Body of pancreas (tissue), 4 donors: ENCODE results near the gene DYSF. TPM values are rescaled to one million over a fixed set of nuclear protein-coding genes. Genes with fewer than 3 reads are reported as not detected.

Experiments used
- ATAC-seq: fragments of 150-250 bp; one replicate; pipeline ENCODE4 v1.9.1; 2016
- DNase-seq, 4 donors: peaks; one replicate each; pipeline ENCODE4 v3.0.0-alpha.2; 2019
- H3K27ac ChIP-seq, 4 donors: fragments of 200-600 bp; sonication (generic); 1 replicate in 3 of 4; 2 replicates in 1 of 4; pipeline versions ENCODE4 v1.5.1 to v1.6.1; 2016 to 2019; ENCODE audit warnings: mild to moderate bottlenecking in 1 of 4, mixed read lengths in 1 of 4, moderate library complexity in 1 of 4
- H3K27me3 ChIP-seq, 2 donors: fragments of 200-600 bp; sonication (generic); one replicate each; pipeline ENCODE4 v1.6.0; 2016; ENCODE audit warnings: mild to moderate bottlenecking in 1 of 2
- H3K36me3 ChIP-seq, 2 donors: fragments of 200-600 bp; sonication (generic); replicated peaks in 1 of 2; 2 replicates each; pipeline ENCODE4 v1.5.1; 2016; ENCODE audit warnings: low read depth in 2 of 2; ENCODE audit not compliant: insufficient read depth in 1 of 2
- H3K4me1 ChIP-seq: fragments of 200-600 bp; sonication (generic); one replicate; pipeline ENCODE4 v1.6.0; 2016
- H3K4me3 ChIP-seq, 2 donors: fragments of 200-600 bp; sonication (generic); 1 replicate in 1 of 2; 2 replicates in 1 of 2; pipeline ENCODE4 v1.5.1; 2016 to 2019
- H3K9me3 ChIP-seq, 3 donors: fragments of 200-600 bp; sonication (generic); 1 replicate in 2 of 3; 2 replicates in 1 of 3; pipeline ENCODE4 v1.5.1; 2016
- CTCF ChIP-seq, 7 experiments: fragments of 450-650 bp in 4 of 7; fragments of 200-600 bp in 3 of 7; sonication (generic) in 3 of 7; IDR thresholded peaks; one replicate each; pipeline ENCODE4 v1.5.1; 2016 to 2019; ENCODE audit warnings: antibody characterized with exemption in 7 of 7
- POLR2A ChIP-seq, 3 donors: fragments of 450-650 bp; IDR thresholded peaks; one replicate each; pipeline ENCODE4 v1.6.1; 2016; ENCODE audit warnings: antibody characterized with exemption in 3 of 3, mild to moderate bottlenecking in 2 of 3
- WGBS, 2 donors: methylation state at CpG; one replicate each; pipeline ENCODE4 v1.1.5; 2017; 5-methylcytosine and 5-hydroxymethylcytosine counted together
- intact Hi-C: fragments of 100-400 bp; cut with DNase I; formaldehyde crosslinking; loops from one replicate; pipeline ENCODE4 v1.15.1; 2023
- total RNA-seq, 2 donors: library from RNA; depleted of rRNA; stranded (reverse); fragments of >200 nt; gene quantifications; one replicate each; pipeline ENCODE4 v1.1.0, GENCODE V29; 2016

DYSF gene
- total RNA-seq, 2 donors from 2014 or later: 3.1 to 10.9 TPM

DNA sequence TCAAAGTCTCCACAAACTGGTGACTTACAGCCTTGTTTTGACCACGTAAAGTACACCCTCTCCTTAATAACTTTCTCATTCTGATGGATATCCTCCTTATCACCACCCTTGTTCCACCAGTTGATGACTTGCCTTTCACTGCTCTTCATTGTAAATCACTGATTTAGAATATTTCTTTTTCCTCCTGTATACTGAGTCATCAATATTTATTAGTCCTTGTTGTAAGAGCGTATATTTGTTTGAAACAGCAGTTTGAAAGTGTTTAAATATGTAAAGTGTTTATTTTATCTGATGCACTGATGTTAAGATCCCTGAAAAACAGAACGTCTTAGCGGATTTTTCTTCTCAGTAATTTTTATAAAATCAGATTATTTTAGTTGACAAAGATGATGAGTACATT, 34.2 kb upstream of the DYSF start:
- Histone ChIP-seq H3K4me3 (no peak overlapping the region), H3K27ac (no peak overlapping the region), H3K36me3 (peaks cover 0 to 5% of the 10 kb centered on the region in 2 donors), H3K9me3 (no peaks in the 10 kb centered on the region), H3K4me1 (peaks cover 10% of the 10 kb centered on the region), H3K27me3 (no peaks in the 10 kb centered on the region)
- no peak for ATAC-seq
- DNase-seq: no peak
- TF ChIP-seq CTCF (IDR thresholded peaks at IDR 0.05): no peak
- no peak for TF ChIP-seq POLR2A (IDR thresholded peaks at IDR 0.05)
- intact Hi-C loops: no loop called here
- 85% methylated on average over 4 of the region's 4 CpGs for WGBS, 2 donors

DNA sequence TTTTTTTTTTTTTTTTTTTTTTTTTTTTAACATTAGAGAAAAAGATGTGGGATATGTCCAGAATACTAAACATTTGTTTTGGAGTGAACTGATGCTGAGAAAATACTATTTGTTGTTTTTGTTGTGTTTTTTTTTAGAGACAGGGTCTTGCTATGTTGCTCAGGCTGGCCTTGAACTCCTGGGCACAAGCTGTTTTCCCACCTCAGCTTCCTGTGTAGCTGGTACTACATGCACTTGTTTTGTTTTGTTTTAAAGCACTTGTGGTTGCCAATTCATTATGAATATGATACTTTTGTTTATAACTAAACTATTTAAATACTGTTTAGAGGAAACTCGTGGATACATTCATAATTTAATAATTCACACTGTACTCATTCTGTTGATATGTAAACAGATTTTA, 33.4 kb upstream of the DYSF start:
- H3K27me3 ChIP-seq: no peaks in the 10 kb centered on the region
- intact Hi-C loops: no loop called here
- 42 to 55% methylated on average over 1 of the region's 1 CpG for WGBS, 2 donors
- H3K27ac ChIP-seq: no peak overlapping the region
- H3K36me3 ChIP-seq: peaks cover 0 to 5% of the 10 kb centered on the region in 2 donors
- no peak for TF ChIP-seq POLR2A (IDR thresholded peaks at IDR 0.05)
- no peak for TF ChIP-seq CTCF (IDR thresholded peaks at IDR 0.05)
- H3K4me3 ChIP-seq: no peak overlapping the region
- no peak for ATAC-seq
- DNase-seq: no peak
- no peaks in the 10 kb centered on the region for H3K9me3 ChIP-seq
- H3K4me1 ChIP-seq: peaks cover 10% of the 10 kb centered on the region

DNA sequence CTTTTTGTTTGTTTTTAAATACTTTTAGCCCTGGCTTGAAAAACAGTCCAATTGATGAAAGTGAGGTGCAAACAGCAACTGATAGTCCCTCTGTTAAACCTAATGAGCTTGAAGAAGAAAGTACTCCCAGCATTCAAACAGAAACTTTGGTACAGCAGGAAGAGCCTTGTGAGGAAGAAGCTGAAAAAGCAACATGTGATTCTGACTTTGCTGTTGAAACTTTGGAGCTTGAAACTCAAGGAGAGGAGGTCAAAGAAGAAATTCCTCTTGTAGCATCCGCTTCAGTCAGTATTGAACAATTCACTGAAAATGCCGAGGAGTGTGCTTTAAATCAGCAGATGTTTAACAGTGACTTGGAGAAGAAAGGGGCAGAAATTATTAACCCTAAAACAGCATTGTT, 30.6 kb upstream of the DYSF start:
- intact Hi-C loops: no loop called here
- Histone ChIP-seq H3K4me1 (peaks cover 7% of the 10 kb centered on the region), H3K27ac (no peak overlapping the region), H3K9me3 (no peaks in the 10 kb centered on the region), H3K4me3 (no peak overlapping the region), H3K36me3 (peaks cover 5 to 14% of the 10 kb centered on the region in 2 donors), H3K27me3 (no peaks in the 10 kb centered on the region)
- WGBS, 2 donors: 75 to 92% methylated on average over 2 of the region's 2 CpGs
- no peak for ATAC-seq
- TF ChIP-seq CTCF (IDR thresholded peaks at IDR 0.05): no peak
- TF ChIP-seq POLR2A (IDR thresholded peaks at IDR 0.05): no peak
- DNase-seq: no peak

GRCh38 chr2:71423817-71424420, 29.4 kb upstream of the DYSF start:
- TF ChIP-seq POLR2A (IDR thresholded peaks at IDR 0.05): no peak
- no peak for TF ChIP-seq CTCF (IDR thresholded peaks at IDR 0.05)
- Histone ChIP-seq H3K36me3 (peaks cover 5 to 17% of the 10 kb centered on the region in 2 donors), H3K27ac (no peak overlapping the region), H3K27me3 (no peaks in the 10 kb centered on the region), H3K4me1 (peaks cover 6% of the 10 kb centered on the region), H3K4me3 (no peak overlapping the region), H3K9me3 (no peaks in the 10 kb centered on the region)
- intact Hi-C loops: no loop called here
- no peak for DNase-seq
- 84 to 88% methylated on average over 3 of the region's 3 CpGs for whole genome bisulfite sequencing, 2 donors
- ATAC-seq: no peak

DNA sequence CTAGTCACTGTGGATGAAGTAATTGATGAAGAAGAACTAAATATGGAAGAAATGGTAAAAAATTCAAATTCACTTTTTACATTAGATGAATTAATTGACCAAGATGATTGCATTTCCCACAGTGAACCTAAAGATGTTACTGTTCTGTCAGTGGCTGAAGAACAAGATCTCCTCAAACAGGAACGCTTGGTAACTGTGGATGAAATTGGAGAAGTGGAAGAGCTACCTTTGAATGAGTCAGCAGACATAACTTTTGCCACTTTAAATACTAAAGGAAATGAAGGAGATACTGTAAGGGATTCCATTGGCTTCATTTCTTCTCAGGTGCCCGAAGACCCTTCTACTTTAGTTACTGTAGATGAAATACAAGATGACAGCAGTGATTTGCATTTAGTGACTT, 26.6 kb upstream of the DYSF start:
- Histone ChIP-seq H3K27ac (no peak overlapping the region), H3K4me3 (no peak overlapping the region), H3K4me1 (no peaks in the 10 kb centered on the region), H3K9me3 (no peaks in the 10 kb centered on the region), H3K27me3 (no peaks in the 10 kb centered on the region), H3K36me3 (peaks cover 5 to 26% of the 10 kb centered on the region in 2 donors)
- TF ChIP-seq POLR2A (IDR thresholded peaks at IDR 0.05) (no peak), CTCF (IDR thresholded peaks at IDR 0.05) (no peak)
- 85 to 96% methylated on average over 2 of the region's 2 CpGs for WGBS, 2 donors
- intact Hi-C loops: no loop called here
- ATAC-seq (no peak), DNase-seq (no peak)
